ENCODE data around the gene CENPU. TPM values are rescaled to one million over a fixed set of nuclear protein-coding genes. Genes with fewer than 3 reads are reported as not detected.

CENPU gene
- total and polyA plus RNA-seq, 10 of the 15 experiments (the other 5 are each of a cell fraction or from before 2014, with no cell fraction given), result 26.6 to 90.8 (median 53.8) TPM

DNA sequence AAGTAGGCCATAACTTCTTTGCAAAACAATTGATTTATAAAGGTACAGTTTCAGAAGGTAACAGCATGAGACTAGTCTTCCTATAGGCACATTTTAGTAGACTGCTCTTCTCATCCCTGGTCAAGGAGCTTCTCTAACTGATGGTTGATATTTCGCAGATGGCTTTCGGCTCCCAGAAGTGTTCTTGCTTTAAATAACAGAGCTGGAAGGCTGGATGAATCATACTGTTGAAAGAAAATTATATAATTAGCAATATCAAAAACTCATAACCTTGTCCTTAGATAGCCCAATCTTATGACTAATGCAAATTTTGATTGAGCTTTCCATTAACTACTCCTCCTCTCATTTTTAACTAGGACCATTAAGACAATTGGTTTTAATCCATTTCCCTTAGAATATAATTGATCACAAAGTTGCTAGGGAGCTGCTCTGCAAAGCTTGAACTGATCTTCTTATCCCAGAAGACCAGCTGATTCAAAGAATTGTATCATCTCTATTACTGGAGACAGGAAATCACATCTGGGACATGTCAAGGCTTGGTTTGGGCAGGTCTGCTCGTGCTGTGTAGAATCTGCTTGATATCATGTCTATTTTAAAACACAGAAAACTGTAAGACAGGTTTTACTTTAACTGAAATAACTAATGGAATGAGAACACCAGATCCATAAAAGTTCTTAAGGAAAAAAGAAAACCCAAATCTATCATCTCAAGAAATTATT is 38.6 kb downstream of the CENPU start:
- Histone ChIP-seq H2AFZ (ENCODE audit: control insufficient read depth, low read depth, low read length) (no peak overlapping the region), H3K27me3 (replicated peaks in 1 of 2; ENCODE audit: control insufficient read depth in 2 of 2, insufficient read depth in 2 of 2, low read length in 1 of 2) (no peaks in the 10 kb centered on the region), H3K4me1 (ENCODE audit: control insufficient read depth, insufficient read depth, low read length) (no peaks in the 10 kb centered on the region), H3K79me2 (ENCODE audit: control insufficient read depth, insufficient read depth, low read length) (no peaks in the 10 kb centered on the region), H3K9me3 (replicated peaks; ENCODE audit: control insufficient read depth, insufficient read depth, low read length) (no peaks in the 10 kb centered on the region), H4K20me1 (ENCODE audit: control insufficient read depth, insufficient read depth) (no peaks in the 10 kb centered on the region), H3K9ac (ENCODE audit: control insufficient read depth, insufficient read depth, low read length) (no peak overlapping the region), H3K4me3 (no peak overlapping the region), H3K36me3 (ENCODE audit: control insufficient read depth in 2 of 2, insufficient read depth in 2 of 2, low read length in 1 of 2) (peaks cover 0 to 11% of the 10 kb centered on the region in 2 experiments), H3K4me2 (ENCODE audit: control insufficient read depth, insufficient read depth) (no peak overlapping the region), H3K27ac (ENCODE audit: control insufficient read depth, insufficient read depth) (no peak overlapping the region)
- no peak for TF ChIP-seq LARP7 (IDR thresholded peaks at IDR 0.05)
- no peak for TF ChIP-seq RUNX3 (IDR thresholded peaks at IDR 0.05; ENCODE audit: low read length)
- TF ChIP-seq RFX5 (IDR thresholded peaks at IDR 0.05; ENCODE audit: low read depth, low read length), result no peak
- TF ChIP-seq MXI1 (IDR thresholded peaks at IDR 0.05; ENCODE audit: low read depth, low read length), result no peak
- TF ChIP-seq ETV6 (conservative IDR thresholded peaks at IDR 0.05 in 1 of 2, IDR thresholded peaks at IDR 0.05 in 1 of 2; ENCODE audit: borderline replicate concordance in 1 of 2, low read depth in 1 of 2), result no peak
- no peak for TF ChIP-seq ZNF622 (IDR thresholded peaks at IDR 0.05)
- no peak for TF ChIP-seq CREM (IDR thresholded peaks at IDR 0.05; ENCODE audit: low read depth)
- no peak for TF ChIP-seq IRF3 (IDR thresholded peaks at IDR 0.05)
- TF ChIP-seq USF2 (IDR thresholded peaks at IDR 0.05; ENCODE audit: borderline replicate concordance, low read depth, low read length), result no peak
- no peak for TF ChIP-seq NFXL1 (IDR thresholded peaks at IDR 0.05; ENCODE audit: borderline replicate concordance)
- TF ChIP-seq SMC3 (IDR thresholded peaks at IDR 0.05; ENCODE audit: borderline replicate concordance, low read length), result no peak
- TF ChIP-seq USF1 (IDR thresholded peaks at IDR 0.05; ENCODE audit: borderline replicate concordance, extremely low read length, insufficient read depth, low read depth, low read length), result no peak
- TF ChIP-seq SMARCA5 (IDR thresholded peaks at IDR 0.05), result no peak
- no peak for TF ChIP-seq CHD4 (IDR thresholded peaks at IDR 0.05)
- no peak for TF ChIP-seq HDGF (IDR thresholded peaks at IDR 0.05)
- TF ChIP-seq NFYA (IDR thresholded peaks at IDR 0.05; ENCODE audit: borderline replicate concordance, low read depth, low read length), result no peak
- no peak for ATAC-seq
- ChIA-PET SMC1A (ENCODE audit: uncharacterized antibody, unreplicated experiment) (interaction anchor here (0.9 to 3.6 kb wide), 4 partner anchors 11 to 431 kb away, joined by 3 to 17 read pairs (median 6); no protein-coding TSS in a partner anchor), RAD21 (ENCODE audit: unreplicated experiment) (no interaction called here), POLR2A (no interaction called here), CTCF (interaction anchor here (0.6 to 1.6 kb wide), 3 partner anchors 10 to 50 kb away, joined by 3 to 4 read pairs (median 3); no protein-coding TSS in a partner anchor)
- intact Hi-C loops (cut with micrococcal nuclease; ENCODE audit: unreplicated experiment) (no loop called here), in situ Hi-C loops (cut with MboI) (no loop called here)
- WGBS (ENCODE audit: insufficient coverage, insufficient replicate concordance, low lambda C conversion rate, missing lambda C conversion rate), result 94% methylated on average over 3 of the region's 3 CpGs
- no TSS peak for BruUV-seq (replicated peaks)
- no peak for DNase-seq (ENCODE audit: low read depth, low spot score)
- FAIRE-seq, result no peak
